GM19372 (cell line): ENCODE results near the gene ANKIB1.
"Not testable (repeated sequence)": the region's sequence is repeated elsewhere in the genome, so short reads cannot be mapped to it uniquely, and the experiment has no call there.

Experiments
- ATAC-seq: cut with Tn5 transposase; IDR thresholded peaks from one replicate; pipeline ENCODE4 v1.9.1; 2021; ENCODE audit warnings: mild to moderate bottlenecking, low read depth, moderate library complexity; ENCODE audit not compliant: unreplicated experiment

The ANKIB1 gene

DNA sequence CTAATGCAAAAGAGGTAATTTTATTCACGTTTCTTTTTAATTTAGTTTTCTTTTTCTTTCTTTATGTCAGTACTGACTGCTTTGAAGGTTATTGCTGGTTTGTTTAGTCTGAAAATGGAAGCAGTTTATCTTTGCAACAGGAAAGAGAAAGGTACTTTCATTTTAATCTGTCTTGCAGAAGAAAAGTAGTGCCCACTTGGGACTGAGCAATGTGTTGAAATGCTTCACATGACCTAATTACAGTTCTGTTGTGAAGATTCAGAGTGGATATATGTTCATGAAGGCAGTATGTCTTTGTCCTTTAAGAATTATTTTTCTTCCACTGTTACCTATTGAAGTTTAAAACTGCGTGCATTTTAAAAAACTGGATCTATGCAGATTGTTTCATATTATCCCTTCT lies 80.1 kb downstream of the ANKIB1 start:
- no peak for ATAC-seq

DNA sequence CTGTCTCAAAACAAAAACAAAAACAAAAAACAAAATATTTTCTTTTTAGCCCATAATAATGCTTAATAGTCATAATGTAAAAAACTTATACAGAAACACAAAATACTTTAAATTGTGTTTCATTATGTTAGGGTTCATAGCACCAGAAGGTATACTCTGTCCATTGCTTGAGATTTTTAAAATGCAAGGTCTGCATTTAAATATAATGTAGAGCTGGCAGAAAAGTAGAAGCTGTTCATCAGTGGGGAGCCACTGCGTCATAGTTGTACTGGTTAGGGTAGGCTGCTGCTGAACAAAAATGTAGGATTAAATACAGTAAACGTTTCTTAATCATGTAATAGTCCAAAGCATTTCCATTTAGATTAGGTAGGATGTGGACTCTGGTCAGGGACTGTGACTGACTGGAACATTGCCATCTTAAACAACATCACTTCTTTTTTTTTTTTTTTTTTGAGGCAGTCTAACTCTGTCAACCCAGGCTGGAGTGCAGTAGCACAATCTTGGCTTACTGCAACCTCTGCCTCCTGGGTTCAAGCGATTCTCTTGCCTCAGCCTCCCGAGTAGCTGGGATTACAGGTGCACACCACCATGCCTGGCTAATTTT lies 85.2 kb downstream of the ANKIB1 start:
- no peak for ATAC-seq

DNA sequence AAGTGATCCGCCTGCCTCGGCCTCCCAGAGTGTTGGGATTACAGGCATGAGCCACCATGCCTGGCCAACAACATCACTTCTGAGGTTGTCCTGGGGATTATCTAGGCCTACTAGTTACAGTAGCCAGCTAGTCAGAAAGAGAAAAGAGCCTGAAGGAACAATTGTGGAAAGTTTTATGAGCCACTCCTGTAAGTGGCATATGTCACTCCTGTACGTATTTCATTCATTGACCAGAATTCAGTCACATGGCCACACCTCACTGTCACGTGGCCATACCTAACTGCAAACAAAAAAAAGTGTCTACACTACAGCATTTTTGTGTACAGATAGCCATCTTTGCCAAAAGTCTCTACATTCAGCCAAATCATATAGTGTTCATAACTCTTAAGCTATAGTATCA lies 85.7 kb downstream of the ANKIB1 start:
- ATAC-seq, result no peak

DNA sequence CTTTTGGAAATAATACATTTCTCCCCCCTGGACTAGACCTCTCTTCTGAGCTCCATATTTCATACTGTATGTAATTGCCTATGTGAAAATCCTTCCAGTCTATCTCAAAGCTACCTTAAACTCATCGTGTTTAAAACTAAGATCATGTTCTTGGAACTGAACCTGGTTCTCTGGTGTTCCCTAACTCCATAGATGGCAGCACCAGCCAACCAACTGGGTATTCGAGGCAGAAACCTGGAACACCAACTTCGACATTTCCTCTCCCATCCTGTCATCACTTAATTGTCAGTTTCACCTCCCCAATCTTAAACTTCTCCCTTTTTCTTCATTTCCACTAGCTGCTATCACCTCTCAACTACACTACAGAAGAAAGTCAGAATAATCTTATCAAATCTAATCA lies 87.0 kb downstream of the ANKIB1 start:
- no peak for ATAC-seq

DNA sequence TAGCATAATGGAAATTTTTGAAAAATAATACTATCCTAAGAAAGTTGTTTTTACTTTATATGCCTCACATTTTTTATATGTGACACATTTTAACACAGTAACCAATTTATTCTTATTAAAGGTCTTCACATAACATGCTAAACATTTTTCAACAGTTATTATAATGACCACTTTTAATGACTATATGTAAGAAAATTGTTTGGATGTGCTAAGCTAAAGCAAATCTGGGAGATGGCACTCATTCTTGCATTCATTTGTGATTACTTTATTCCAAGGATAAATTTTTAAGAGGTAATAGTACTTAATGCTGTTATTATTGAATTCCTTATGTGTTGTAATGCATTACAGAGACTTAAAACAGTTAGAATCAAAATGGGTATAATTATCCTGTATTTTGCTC lies 88.1 kb downstream of the ANKIB1 start:
- no peak for ATAC-seq

DNA sequence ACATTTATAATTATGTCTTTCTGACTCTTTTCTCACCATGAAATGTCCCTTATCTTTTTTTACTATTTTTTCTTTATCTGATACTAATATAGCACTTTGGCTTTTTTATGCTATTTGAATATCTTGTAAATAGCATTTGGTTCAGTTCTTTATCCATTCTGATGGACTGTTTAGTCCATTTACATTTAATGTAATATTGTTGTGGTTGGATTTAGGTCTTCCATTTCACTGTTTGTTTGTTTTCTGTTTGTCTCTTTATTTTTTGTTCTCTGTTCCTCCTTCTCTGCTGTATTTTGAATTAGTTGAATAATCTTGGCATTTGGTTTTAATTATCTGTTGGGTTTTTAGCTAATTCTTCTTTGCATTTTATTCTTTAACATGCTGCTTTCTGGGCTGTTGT lies 89.8 kb downstream of the ANKIB1 start:
- no peak for ATAC-seq

DNA sequence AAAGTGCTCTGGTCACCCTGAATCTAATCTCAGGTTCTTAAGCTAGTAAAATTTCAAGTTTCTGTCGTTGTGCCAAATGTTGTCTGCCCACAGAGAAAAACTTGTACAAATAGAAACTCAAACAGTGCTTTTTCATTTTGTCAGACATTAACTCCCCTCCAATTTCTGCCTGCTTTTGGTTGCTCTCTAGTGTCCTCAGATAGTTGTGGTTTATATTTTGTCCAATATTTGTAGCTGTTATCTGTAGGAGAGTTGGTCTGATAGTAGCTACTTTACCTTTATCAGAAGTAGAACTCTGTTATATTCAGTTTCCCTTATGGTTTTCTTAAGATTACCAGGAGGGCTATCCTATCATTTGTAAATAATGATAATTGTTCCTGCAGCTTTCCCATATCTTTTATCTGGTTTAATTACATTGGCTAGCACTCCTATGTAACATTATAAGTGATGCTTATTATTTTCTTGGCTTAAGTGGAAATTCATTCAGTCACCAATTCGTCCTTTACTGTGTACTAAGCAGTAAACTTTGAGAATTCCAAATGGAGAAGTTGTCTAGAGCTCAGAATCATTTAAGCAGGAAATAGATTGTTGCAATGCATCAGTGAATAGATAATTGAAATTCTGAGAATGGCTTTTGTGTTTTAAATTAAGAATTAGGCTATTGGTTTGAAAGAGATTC lies 91.0 kb downstream of the ANKIB1 start:
- ATAC-seq, result no peak

DNA sequence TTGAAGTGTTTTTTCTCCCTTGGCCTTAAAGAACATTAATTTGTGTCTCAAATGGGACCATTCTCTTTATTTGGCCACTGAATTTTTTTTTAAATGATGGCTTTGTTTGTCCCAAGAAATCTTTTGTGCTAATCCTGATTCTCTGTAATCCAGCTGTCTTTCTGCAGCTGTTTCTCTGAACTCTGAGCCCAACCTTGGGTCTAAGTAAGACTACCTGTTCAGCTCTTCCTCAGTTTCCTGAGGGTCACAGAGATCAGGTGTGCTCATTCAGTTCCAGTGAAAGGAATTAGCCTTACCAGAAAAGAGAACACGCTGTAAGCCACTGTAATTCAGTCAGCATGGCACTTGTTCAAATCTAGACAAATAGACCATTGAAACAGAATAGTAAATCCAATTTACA lies 94.2 kb downstream of the ANKIB1 start:
- no peak for ATAC-seq

DNA sequence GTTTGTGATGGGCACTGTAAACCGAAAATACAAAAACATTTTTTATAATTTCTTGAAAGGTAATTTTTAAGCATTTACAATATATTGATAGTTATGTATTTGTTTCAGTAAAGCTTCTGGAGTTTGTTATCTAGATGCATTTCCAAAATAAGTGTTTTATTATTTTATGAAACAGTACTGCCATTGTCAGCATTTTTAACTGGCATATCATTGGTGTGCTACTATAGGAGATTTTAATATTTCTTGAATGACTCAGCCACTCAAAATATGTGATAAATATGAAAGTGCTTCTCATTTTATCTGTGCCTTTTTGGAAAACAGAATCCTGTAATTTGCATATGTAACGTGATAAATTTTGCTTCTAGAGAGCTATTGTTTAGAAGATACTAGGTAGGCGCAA lies 97.9 kb downstream of the ANKIB1 start:
- no peak for ATAC-seq

DNA sequence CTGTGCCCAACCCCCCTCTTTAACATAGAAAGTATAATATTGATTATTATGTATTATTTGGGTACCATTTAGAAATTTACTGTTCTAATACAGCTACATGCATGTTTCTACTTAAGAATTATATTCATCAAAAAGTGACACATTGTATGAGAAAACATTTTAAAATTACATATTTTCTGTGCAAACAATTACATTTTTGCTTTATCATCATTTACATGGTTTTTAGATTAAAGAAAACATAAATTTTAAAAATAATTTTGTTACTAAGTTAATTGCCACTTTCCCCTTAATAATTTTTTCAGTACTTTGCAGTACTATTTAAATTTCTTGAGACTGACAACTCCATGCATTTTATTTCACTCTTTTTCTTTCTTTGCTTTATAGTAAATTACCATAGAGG lies 106.2 kb downstream of the ANKIB1 start:
- no peak for ATAC-seq

DNA sequence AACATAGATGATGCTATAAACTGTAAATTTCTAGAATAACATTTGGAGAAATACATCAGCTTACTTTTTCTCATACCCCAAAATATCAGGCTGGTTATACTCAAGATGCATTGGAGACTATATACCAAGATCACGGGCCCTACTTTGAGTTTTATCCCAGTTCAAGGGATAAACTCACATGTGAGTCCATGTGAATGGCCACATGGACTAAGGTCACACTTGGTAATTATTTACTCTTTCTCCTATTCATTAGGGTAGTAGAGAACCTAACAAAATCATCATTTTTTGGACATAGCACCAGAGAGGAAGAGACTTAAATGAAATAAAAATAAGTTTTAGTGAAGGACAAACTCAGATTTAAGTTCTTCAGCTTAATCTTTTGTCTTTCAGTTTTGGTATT lies 108.4 kb downstream of the ANKIB1 start:
- no peak for ATAC-seq

DNA sequence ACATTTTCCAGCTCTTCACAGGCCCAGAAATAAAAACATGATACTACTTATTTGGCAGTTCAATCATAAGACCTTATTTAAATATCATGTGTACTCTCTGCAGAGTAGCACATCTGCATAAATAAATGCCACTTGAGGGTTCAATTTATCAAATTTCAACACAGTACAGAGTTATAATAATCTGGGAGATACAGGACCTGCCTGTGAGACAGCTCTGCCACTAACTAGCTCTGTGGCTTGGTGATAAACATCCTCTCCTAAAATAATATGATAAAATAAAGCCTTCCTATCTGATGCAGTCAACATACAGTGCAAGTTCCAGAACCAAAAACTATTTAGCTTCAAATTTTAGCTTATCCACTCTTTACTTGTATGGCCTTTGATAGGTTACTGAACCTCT lies 110.6 kb downstream of the ANKIB1 start:
- no peak for ATAC-seq

DNA sequence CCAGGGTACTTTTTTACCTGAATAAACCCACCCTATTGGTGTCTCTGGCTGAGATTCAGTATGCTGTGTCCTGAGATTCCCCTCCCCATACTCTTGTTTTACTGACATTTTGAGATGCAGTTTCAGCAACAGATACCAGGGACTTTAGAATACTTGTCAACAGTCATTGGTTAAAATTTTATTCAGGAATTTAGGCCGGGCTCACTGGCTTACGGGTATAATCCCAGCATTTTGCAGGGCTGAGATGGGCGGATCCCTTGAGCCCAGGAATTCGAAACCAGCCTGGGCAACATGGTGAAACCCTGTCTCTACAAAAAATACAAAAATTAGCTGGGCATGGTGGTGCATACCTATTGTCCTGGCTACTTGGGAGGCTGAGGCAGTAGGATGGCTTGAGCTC lies 111.5 kb downstream of the ANKIB1 start:
- no peak for ATAC-seq

DNA sequence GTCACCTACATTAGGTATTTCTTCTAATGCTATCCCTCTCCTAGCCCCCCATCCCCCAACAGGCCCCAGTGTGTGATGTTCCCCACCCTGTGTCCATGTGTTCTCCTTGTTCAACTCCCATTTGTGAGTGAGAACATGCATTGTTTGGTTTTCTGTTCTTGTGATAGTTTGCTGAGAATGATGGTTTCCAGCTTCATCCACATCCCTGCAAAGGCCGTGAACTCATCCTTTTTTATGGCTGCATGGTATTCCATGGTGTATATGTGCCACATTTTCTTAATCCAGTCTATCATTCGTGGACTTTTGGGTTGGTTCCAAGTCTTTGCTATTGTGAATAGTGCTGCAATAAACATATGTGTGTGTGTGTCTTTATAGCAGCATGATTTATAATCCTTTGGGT lies 113.4 kb downstream of the ANKIB1 start:
- not testable (repeated sequence) for ATAC-seq

DNA sequence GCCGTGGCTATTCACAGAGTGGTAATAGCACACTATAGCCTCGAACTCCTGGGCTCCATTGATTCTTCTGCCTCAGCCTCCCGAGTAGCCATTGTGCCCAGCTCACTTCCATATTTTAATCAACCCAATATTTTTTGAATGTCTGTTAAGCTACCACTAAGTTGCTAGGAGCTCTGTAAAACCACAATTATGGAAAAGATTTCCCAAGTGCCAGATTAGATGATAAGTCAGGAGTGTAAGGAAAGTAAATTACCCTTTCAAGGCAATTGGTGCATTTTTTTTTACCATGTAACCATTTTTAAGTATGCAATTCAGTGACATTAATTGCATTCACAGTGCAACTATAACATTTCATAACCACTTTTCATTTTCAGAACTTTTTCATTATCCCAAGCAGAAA lies 114.0 kb downstream of the ANKIB1 start:
- no peak for ATAC-seq

DNA sequence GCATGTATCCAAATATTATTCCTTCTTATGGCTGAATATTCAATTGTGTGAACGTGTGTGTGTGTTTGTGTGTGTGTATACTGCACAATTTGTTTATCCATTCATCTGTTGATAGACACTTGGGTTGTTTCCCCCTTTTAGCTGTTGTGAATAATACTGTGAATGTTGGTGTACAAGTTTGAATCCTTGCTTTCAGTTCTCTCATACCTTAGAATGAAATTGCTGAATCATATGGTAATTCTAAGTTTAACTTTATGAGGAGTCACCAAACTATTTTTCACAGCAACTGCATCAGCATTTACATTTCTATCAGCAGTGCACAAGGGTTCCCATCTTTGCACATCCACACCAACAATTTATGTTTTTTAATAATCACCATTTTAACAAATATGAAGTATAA lies 114.6 kb downstream of the ANKIB1 start:
- no peak for ATAC-seq

DNA sequence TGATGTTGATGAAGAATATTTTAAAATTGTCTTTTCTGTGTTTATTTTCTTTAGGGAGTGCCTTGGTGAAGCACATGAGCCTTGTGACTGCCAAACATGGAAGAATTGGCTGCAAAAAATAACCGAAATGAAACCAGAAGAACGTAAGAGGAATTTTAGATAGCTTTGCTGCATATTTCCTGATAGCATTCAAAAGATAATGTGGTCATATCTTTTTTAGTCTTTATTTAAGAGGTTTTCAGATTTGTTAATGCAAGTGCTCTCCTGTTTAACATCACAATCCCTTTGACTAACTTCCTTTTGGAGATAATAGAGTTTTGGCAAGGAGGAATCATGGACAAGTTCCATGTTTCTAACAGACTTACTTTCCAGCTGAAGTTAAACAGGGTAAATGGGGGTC lies 116.4 kb downstream of the ANKIB1 start:
- ATAC-seq, result no peak

DNA sequence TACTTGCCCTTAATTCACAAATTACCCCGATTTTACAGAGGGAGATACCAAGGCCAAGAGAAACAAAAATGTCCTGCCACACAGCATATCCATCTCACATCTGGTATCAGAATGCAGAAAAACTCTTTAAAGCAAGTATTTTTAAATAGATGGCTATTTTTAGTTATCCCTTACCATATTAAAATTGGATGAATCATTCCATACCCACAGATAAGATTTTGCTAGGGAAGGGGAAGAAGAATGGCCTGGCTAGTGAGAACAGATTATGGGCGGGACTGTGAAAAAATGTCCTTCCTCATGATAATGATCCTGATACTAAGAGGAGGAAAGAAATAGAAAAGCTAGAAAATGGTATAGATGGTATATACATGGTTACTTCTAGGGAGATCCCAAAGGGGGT lies 121.0 kb downstream of the ANKIB1 start:
- ATAC-seq, result no peak

DNA sequence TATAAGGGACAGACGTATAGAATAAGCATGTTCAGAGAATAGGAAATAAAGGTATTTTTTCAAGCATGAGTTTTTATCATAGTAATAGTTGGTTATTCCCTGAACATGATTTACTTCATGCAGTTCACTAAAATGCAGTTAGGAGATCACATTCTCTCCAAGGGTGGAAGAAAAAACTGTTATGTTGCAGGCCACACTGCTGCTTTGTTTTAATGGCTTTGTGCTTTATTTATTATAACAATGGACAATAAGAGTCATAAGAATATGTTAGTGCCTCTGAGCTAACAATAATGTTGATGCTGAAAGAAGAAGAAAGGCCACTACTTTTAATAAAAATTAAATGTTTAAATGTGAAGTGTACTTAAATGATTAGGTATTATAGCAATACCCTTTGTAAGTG lies 123.0 kb downstream of the ANKIB1 start:
- no peak for ATAC-seq

DNA sequence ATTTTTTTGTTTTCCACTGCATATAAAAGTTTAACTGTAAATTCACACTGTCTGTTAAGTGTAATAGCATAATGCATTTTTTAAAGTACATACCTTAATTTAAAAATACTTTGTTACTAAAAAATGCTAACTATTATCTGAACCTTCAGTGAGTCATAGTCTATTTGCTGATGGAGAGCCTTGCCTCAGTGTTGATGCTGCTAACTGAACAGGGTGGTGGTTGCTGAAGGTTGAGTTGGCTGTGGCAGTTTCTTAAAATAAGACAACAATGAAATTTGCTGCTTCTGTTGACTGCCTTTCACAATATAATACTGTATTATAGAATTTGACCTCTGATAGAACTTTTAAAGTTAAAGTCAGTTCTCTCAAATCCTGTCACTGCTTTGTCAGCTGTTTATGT lies 129.2 kb downstream of the ANKIB1 start:
- ATAC-seq, result no peak

DNA sequence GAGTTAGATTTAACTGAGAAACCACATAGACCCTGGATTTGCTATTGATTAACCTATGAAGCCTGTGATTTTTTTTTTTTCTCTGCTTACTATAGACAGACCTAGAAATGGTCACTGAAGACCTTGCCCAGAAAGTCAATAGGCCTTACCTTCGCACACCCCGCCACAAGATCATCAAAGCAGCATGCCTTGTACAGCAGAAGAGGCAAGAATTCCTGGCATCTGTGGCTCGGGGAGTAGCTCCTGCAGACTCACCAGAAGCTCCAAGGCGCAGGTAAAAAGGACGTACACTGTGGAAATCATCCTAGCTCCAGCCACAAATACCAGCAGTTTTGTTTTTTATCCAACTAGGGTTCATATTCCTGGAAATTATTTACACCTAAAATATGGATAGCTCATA lies 145.3 kb downstream of the ANKIB1 start:
- no peak for ATAC-seq

DNA sequence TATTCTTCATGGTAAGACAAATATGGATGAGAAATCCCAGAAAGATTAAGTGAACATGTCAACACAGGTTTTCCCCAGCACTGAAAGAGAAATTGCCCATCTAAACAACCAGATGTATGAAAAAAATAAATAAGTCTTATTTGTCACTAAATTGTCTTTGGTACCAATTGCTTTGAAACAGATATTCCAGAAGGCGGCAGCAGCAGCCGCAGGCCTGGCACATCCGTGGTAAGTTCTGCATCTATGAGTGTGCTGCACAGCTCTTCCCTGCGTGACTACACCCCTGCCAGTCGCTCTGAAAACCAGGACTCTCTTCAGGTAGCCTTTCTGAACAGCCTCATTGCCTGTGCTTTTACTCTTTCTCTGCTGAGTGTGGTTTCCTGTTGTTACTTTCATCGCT lies 151.8 kb downstream of the ANKIB1 start:
- ATAC-seq, result no peak

DNA sequence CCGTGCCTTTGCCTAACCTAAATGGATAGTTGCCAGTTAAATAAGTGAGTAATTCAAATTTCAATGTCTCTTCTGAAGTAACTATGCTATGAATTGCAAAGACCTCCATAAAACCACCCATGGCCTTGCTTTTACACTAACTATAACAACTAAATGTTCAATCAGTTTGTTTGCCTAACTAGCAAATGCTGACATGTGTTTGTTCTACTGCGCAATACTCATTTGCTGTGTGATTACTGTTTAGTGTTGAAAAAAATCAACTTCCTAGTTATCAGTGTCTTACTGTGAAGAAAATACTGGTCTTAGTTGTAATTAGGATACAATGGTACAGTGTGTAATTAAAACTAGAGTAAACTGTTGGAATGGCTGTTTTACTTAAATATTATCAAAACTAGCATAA lies 154.2 kb downstream of the ANKIB1 start:
- no peak for ATAC-seq
